GM21786 (cell line): ENCODE data around the gene ATE1.

ENCODE experiments used
- ATAC-seq: cut with Tn5 transposase; IDR thresholded peaks from one replicate; pipeline ENCODE4 v1.9.1; 2021; ENCODE audit not compliant: unreplicated experiment

The ATE1 gene

DNA sequence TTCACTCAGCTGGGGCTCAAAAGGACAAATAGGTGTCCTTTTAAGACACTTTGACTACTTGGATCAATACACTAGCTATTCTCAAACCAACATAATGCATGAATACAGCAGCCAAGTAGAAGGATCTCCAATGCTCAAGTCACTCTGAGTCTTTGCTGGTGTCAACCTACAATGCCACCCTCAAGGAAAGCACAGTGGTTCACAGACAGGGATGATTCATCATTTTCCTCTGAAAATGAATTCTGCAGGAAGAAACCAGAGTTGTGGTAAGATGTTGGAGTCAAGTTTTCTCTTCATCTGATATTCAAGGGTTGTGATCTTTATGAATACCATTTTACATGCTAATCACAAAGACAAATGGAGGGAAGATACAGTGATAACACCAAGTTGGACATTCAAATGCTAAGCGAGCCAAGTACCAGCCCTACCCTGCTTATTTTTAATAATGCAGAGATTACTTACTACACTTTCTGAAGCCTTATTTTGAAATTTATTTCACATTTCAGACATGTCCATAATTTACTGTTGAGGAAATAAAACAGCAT lies 186.5 kb downstream of the ATE1 start:
- no peak for ATAC-seq

DNA sequence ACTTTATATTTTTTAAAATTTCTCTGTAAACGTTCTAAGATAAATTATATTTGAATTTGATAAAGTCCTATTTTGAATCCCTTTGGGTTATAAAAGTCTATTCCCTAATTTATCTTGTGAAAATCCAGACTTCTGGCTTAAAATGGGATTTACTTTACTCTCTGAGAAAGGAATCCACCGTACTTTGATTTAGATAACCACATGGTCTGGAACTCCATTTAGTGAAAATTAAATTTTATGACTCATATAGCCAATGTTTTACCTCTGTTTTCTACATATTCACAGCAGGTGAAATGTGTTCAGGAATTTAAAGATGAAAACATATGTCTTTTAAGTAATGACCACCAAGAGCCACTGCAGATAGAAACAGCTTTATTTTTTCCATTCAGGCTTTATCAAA lies 187.8 kb downstream of the ATE1 start:
- ATAC-seq, result no peak

DNA sequence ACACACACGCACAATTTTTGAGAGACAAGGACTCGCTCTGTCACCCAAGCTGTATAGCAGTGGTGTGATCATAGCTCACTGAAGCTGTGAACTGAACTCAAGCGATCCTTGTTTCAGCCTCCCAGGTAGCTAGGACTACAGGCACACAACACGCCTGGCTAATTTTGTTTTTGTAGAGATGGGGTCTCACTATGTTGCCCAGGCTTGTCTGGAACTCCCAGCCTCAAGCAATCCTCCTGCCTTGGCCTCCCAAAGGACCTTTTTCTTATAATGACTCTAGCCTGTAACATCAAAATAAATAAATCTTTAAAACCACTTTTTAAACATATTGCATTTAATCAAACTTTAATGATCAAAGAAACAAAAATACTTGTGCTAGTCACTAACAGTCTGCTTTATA lies 188.7 kb downstream of the ATE1 start:
- ATAC-seq, result no peak

DNA sequence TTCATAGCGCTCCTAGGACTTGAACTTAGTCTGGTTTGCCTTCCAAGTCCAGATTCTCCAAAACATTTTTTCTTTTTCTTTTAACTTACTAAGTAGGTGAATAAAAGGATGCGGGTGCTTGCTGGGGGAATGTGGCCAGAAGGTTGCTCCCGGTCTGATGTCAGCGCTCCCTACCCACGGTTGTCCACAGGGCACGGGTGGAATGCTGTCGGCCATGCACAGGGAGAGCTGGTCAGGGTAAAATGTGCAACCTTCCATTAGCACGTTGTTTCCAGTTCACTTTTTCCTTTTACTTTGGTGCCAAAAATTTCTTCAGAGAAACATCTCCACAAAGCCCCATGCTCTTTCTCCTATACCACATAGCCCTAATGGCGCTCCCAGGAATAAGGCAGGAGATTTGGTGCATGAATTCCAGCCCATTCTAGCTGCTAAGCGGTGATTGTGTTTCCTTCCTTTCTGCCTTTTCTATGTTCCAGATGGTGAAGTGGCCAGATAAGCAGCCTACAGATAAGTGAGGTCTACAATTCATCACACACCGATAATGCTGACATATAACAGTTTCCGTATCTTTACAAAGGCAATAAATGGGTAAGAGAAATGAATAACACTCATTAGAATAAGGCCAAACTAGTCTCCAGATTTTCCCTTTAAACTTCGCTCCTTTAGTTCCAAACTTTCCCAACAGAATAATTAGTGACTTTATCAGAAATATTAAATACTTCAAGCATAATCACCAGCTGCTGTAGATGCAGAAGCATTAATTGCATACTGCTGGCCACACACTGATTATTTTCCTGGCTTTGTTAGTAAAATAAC lies 191.3 kb downstream of the ATE1 start:
- no peak for ATAC-seq

DNA sequence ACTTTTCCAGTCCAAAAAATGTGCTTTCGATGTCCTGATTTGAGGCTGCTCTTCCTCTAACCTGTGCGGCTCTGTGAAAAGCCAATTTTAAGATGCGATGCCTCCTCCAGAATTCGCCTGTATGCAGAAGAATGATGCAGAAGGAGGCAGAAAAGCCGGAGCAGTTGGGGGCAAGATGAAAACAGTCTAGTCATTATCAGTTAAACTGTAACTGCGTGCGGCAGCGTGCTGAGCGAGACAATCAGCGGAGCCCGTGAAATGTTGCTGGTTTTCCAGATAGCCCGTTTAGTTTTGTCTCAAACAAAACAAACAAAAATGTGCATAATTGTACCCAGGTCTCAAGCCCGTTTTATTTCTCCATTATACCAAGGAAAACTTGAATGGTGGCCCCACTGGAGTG lies 192.6 kb downstream of the ATE1 start:
- no peak for ATAC-seq

DNA sequence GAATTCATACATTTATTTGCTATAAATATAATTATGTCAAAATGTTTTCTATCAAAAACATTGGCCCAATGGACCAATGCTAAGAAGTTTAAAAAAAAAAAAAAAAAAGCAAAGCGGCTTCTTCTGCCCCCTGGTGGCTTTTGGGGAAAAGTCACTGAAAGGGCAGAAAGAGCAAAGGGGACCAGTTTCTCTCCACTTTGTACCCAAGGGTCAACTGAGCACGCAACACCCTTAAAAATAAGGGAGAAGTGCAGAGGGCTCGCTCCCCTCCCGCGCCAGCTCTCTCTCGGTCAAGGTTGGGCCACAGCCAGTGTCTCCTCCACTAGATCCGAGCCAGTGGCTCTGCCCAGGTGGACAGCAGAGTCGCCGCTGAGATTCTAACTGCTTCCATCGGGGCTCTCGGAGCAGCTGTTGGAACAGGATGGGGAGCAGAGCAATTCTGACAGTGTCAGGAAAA lies 193.2 kb downstream of the ATE1 start:
- no peak for ATAC-seq

DNA sequence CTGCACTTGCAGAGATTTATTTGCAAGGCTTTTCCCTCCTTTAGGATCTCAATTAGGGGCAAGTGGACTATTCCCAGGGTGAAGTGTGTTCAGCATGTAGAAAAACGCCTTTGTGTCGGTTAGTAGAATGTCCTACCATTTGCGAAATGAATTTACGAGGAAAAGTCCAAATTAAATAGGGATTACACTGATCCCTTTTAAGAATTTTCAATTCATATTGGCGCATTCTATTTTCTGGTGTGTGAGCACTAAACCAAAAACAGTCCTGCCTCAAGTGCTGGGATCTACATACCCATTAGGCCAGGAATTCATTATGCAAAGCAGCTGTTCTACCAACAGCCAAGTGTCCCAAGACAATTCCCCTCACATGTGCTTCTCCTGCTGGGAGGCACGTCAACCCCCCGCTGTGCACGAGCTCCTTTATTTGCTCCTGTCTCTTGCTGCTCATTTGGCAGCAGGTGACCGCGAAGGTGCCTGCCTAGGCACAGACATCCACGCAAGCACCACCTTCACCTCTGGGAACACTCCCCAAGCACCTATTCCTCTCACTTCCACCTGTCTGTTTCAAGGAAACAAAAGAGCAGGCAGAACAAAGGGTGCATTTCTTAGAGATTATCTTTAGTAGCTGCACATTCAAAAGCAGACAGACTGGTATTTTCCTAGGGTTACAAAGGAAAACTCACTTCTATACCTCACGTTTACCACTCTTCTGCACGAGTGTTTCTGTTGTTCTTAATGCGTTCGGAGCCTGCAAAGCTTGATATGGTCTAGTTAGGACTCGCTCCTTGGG lies 195.0 kb downstream of the ATE1 start:
- no peak for ATAC-seq

DNA sequence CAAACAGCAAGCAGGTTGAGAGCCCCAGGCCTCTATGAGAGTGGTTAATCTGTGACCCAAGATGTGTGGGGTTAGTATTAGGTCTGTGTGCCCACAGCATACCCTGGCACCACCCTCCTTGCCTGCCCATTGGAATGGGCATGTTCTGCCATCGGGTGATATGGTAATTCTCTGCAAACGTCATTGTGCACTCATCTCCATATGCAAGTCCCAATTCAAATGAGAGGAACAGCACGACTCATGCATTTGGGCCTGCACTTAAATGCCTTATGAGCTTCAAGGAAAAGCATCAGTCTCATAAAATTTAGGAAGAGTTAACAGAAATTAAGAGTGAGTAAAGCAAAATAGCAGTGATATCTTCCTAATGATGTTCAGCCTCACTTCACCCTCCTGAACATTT lies 195.7 kb downstream of the ATE1 start:
- no peak for ATAC-seq

DNA sequence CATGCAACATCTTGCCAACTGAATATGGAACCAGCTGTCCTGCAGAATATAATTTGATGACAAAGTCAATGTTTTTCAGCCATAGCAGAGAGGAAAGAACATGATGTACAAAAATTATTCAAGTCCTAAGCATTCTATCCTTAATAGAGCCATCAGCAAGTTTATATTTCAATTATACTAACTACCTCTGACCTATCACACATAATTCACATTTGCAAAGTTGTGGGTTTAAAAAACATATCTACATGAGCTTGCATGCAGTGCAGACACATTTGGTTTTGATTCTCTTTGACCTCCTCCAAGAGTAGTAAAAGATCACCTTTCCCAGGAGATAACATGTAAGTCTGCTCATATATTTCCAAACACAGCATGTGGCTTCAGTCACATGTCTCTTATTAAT lies 203.5 kb downstream of the ATE1 start:
- no peak for ATAC-seq

DNA sequence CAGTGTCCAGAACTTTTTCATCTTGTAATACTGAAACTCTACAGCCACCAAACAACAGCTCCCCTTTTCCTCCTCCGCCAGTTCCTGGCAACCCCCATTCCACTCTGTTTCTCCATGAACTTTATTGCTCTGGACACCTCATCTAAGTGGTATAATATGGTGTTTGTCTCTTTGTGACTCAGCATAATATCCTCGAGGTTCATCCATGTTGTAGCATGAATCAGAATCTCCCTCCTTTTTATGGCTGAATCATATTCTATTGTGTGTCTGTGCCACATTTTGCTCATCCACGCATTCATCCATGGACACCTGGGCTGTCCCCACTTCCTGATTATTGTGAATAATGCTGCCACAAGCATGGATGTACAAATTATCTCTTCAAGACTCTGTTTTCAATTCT lies 205.2 kb downstream of the ATE1 start:
- no peak for ATAC-seq

DNA sequence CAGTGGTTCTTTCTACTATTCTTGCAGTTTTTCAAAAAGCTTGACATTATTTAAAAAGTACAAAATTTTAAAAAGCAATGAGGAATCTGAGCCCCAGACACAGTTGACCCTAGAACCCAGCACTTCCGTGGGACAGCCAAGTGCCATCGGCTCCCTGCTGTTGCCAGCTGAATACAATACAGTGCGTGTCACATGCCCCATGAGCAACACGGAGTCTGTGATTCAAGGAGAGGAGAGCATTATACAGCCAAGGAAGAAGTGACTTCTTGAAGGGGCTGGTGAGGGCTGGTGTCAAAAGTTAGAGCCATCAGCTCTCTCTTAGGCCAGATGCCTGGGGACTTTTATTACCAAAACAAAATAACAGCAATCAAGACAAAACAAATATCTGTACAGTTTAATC lies 206.6 kb downstream of the ATE1 start:
- no peak for ATAC-seq

DNA sequence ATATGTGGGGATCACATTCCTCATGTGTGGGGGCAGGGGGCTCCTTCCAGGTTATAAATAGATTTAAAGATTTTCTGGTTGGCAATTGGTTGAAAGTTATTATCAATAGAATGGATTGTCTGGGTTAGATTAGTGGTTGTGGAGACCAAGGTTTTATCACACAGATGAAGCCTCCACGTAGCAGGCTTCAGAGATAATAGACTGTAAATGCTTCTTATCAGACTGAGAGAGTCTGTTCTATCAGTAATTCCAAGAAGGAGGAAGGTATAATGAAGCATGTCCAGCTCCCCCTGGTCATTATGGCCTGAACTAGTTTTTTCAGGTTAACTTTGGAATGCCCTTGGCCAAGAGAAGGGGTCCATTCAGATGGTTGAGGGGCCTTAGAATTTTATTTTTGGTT lies 211.9 kb downstream of the ATE1 start:
- no peak for ATAC-seq

DNA sequence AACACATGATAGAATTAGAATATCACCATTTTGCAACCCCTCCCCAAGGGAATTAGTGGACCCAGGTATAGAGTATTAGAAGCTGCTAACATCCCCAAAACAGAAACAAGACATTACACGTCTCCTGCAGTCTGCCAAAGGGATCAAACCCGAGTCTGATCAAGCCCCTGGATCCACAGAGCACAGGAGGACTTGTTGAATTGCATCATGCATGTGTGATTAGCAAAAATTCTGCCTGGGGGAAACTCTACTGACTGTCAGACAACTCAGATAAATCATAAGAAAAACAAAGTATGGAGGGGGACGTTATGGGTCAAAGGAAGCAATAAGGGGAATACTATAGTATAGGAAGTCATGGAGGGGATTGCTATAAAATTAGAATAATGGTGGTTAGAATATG lies 212.8 kb downstream of the ATE1 start:
- ATAC-seq, result no peak

DNA sequence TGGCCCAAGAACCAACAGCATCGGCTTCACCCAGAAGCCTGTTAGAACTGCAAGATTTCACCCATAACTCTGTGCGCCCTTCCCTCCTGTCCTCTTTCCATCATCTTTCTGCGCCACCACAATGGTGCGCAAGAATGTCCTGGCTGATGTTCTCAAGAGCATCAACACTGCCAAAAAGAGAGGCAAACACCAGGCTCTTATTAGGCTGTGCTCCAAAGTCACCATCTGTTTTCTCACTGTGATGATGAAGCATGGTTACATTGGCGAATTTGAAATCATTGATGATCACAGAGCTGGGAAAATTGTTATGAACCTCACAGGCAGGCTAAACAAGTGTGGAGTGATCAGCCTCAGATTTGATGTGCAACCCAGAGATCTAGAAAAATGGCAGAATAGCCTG lies 214.3 kb downstream of the ATE1 start:
- no peak for ATAC-seq

DNA sequence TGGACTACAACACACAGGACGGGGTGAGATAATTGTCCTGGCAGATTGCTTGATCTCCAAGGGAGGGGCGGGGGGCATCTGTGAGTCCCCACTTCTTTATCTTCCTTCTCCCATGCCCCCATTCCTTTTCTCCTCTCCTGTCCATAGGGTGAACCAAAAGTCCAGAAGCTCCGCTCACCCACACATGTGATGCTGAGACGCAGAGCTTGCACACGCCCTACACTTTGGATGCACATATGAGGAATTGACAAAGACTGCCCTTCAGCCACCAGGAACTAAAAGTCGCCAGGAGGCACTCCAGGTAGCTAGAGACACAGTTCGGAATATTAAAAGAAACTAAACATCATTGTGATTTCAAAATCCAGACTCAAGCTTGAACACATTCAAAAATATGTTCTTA lies 216.9 kb downstream of the ATE1 start:
- ATAC-seq, result no peak

DNA sequence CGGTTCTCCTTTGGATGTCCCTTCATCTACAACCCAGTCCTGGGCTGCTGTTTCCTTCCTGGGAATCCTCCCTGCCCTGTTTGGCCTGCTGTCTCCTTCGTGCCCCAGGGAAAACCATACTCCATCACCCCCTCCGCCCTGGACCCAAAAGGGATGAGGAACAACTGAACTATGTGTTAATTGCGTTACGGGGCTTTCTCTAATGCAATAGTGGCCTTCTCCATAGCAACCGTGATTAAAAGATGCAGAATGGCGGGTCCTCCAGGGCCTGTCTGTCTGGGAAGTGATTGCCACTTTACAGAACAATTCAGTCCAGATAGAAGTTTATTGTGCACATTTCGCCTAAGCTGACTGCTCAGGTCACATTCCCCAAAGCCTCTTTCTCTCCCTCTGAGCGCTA lies 217.6 kb downstream of the ATE1 start:
- no peak for ATAC-seq

DNA sequence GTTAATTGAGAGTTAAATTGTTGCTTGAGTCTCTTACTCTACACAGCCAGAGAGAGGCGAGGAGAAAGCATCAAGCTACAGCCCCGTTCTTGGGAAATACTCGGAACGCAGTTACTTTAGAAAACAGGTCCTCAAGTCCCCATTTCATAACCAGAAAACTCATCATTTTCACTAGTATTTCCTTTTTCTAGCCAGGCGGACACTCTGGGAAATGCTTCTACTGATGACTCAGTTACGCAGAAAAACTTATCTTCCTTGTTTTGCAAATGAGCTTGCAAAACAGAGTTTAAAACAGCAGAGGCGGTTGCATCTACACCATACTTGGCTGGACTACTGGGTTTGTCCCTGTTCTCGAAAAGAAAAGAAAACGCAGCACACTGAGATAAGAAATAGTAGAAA lies 218.2 kb downstream of the ATE1 start:
- no peak for ATAC-seq

DNA sequence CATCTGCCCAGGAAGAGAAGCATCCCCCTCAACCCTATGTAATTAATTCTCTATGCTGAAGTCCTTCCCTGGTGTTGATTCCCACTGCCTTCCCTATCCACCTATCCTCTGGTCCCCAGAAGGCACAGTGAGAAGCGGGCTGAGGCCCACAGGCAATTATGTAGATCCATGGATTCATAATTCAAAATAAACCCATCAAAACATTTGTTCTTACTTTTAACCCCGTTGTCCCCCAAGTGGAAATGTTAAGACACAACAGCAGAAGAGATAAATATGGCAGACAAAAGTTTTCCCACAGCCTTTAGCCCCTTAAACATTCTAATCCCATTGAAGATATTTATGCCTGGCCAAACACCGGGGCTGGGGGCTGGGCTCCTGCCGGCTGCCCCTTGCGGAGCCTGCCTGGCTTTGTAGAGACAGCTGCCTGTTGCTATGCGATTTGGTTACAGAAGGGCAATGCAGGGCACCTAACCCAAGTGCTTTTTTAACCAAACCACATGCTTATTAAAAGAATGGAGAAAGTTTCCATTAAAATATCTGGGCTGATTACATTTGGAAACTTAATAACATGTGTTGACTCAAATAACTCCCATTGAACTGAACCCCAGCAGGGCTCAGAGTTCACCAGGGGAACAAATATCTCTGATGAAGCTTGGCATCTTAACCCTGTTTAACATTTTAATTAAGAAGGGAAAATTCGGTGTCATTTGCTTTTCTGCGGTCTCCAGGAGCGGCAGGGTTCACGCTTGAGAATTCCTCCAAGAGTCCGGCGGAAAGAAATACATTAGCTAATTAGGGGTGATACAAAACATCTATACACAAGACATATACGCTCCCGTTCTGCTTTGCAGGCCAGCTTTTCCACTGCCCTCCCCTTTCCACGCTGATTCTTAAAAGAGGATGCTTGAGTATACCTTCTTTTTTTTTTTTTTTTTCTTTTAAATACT lies 218.8 kb downstream of the ATE1 start:
- ATAC-seq, result no peak

DNA sequence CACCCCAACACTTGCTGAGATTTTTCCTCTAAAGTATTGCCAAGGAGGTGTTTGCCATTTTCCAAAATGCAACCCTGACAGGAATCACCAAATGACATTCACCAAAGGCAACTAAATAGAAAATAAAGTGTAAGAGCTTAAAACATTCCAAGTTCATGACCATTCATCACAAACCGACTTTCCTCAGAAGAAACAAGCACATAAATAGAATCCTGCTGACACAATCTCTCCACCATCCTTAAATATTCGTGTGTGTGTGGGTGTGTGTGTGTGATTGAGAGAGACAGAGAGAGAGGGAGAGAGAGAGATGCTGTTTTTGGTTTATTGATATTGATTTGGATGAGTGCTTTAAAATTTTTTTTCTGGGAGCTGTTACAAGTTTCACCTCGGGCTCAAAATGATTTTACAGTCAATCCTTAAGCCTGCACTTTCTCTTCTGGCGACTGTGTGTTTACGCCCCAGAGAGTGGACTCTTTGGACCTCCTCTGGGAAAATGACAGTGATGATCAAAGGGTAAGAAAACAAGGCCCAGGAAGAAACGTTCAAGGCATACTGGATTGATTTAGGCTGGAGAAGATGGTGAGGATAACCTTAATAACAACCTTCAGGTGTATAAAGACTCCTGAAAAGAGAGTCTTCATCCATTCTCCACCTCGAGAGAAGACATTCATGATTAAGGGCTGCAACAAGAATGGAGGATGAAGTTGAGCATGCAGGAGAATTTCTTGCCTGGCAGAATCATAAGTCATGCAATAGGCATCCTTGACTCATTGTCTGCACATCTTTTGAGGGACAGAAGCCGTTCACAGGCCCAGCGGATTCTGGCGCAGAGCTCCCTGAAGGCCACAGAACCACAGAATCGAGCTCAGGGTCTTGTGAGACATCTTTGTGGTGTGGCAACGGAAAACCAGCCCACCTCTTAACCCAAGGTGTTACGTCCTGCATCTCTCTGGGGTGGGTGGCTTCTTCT lies 225.2 kb downstream of the ATE1 start:
- ATAC-seq, result no peak

DNA sequence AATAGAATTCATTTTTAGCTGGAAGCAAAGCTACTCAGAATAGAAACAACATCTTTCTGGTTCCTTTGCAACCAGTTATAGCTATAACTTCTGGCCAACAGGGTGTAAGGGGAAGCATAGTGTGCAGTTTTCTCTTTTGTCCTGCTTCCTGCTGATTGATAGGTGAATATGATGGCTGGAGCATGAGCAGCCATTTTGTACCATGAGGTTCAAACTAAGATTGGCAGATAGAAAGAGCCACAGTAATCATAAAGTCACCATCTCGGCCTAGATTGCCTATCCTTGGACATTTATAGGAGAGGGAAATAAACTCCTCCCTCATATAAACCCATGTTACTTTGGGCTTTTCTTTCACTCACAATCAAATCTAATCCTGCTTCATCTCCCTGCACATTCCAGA lies 227.4 kb downstream of the ATE1 start:
- no peak for ATAC-seq
